HG02884 (cell line): Measurements from ENCODE around the gene FOXN3.
"Not testable (repeated sequence)": the region's sequence is repeated elsewhere in the genome, so short reads cannot be mapped to it uniquely, and the experiment has no call there.

Experiments used
- ATAC-seq: cut with Tn5 transposase; IDR thresholded peaks from one replicate; pipeline ENCODE4 v1.9.1; 2021; ENCODE audit warnings: mild to moderate bottlenecking, moderate library complexity; ENCODE audit not compliant: unreplicated experiment

FOXN3 gene

GRCh38 chr14:89111766-89112543, 305.1 kb downstream of the FOXN3 start:
- ATAC-seq, result not testable (repeated sequence)

- ATAC-seq, result not testable (repeated sequence)
Observed at GRCh38 chr14:89111232-89111631, 305.8 kb downstream of the FOXN3 start.

- ATAC-seq, result no peak
Observed at GRCh38 chr14:89110110-89110509, 306.9 kb downstream of the FOXN3 start.

GRCh38 chr14:89108608-89109007, 308.4 kb downstream of the FOXN3 start:
- no peak for ATAC-seq

GRCh38 chr14:89107626-89108025, 309.4 kb downstream of the FOXN3 start:
- ATAC-seq, result no peak
